ENCODE results near the gene EXOC7.

The EXOC7 gene

DNA sequence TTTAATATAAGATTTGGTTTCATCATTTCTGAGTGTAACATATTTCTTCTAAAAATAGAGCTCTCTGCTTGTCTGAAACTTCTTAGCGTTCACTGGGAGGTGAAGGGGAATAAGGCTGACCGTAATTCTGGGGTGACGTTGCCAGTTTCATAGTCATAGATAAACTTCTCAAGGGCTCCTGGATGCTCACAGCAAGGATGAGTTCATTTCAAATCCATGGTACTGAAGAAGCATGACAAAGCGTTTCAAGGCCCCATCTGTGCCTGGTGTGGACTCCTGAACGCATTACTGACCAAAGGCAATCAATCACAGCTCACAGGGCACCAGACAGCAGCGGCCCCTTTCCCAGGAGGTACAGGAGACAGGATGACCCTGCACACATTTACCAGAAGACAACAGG, 64.5 kb downstream of the EXOC7 start:
- TF ChIP-seq, protein P1, sequence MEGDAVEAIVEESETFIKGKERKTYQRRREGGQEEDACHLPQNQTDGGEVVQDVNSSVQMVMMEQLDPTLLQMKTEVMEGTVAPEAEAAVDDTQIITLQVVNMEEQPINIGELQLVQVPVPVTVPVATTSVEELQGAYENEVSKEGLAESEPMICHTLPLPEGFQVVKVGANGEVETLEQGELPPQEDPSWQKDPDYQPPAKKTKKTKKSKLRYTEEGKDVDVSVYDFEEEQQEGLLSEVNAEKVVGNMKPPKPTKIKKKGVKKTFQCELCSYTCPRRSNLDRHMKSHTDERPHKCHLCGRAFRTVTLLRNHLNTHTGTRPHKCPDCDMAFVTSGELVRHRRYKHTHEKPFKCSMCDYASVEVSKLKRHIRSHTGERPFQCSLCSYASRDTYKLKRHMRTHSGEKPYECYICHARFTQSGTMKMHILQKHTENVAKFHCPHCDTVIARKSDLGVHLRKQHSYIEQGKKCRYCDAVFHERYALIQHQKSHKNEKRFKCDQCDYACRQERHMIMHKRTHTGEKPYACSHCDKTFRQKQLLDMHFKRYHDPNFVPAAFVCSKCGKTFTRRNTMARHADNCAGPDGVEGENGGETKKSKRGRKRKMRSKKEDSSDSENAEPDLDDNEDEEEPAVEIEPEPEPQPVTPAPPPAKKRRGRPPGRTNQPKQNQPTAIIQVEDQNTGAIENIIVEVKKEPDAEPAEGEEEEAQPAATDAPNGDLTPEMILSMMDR (conservative IDR thresholded peaks at IDR 0.05; ENCODE audit: low read depth, low read length) = no peak
- no peak for DNase-seq (ENCODE audit: low read depth)
- H3K4me3 ChIP-seq (ENCODE audit: low read length) = no peak overlapping the region

DNA sequence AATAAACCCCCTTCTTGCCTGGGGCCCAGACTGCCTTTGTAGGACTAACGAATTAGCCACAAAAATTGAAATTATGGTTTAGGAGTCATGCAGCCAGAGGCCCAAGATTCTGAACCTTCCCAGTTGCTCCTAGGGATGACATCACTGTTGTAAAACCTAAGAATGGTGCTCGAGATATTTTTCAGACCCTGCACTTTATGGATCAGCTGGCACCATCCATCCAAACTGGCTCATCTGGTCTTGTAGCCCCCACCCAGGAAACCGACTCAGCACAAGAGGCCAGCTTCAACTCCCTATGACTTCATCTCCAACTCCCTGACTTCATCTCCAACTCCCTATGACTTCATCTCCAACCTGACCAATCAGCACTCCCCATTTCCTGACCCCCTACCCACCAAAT, 65.5 kb downstream of the EXOC7 start:
- no peak overlapping the region for H3K4me3 ChIP-seq (ENCODE audit: low read length)
- no peak for DNase-seq (ENCODE audit: low read depth)
- TF ChIP-seq, protein P1 (conservative IDR thresholded peaks at IDR 0.05; ENCODE audit: low read depth, low read length) = no peak

DNA sequence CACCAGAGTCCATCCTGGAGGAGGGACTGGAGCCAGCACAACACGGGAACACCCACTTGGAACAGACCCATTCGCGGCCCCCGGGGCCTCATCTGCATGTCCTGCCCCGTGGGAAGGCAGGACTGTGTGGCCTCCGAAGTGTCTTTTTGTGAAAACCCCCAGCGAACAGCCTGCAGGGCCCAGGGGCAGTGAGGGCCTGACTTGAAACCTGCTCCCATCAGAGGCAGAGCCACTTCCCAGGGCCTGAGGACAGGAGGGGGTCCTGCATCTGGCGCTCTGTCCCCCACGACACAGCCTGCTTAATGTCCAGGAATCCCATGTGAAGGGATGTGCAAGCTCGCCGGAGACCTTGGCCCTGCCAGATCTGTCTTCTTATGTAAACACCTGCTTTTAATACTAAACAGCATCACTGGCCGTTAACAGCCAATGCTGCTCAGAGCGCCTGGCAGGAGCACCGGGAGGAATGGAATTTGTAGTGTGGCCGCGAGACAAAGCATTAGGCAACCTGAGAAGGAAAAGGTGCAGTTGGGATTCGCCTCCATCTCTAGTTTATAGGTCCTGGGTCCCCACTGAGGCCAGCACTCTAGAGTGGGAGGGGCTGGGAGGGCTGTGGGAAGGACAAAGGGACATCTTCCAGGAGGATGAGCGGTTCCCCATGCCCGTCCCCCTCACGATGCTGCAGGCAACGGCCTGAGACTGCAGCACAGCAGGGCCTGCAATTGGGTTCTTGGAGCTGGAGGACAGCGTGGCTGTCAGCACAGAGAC, 66.9 kb downstream of the EXOC7 start:
- TF ChIP-seq, protein P1 (conservative IDR thresholded peaks at IDR 0.05; ENCODE audit: low read depth, low read length) = no peak
- no peak for DNase-seq (ENCODE audit: low read depth)
- H3K4me3 ChIP-seq (ENCODE audit: low read length) = no peak overlapping the region

DNA sequence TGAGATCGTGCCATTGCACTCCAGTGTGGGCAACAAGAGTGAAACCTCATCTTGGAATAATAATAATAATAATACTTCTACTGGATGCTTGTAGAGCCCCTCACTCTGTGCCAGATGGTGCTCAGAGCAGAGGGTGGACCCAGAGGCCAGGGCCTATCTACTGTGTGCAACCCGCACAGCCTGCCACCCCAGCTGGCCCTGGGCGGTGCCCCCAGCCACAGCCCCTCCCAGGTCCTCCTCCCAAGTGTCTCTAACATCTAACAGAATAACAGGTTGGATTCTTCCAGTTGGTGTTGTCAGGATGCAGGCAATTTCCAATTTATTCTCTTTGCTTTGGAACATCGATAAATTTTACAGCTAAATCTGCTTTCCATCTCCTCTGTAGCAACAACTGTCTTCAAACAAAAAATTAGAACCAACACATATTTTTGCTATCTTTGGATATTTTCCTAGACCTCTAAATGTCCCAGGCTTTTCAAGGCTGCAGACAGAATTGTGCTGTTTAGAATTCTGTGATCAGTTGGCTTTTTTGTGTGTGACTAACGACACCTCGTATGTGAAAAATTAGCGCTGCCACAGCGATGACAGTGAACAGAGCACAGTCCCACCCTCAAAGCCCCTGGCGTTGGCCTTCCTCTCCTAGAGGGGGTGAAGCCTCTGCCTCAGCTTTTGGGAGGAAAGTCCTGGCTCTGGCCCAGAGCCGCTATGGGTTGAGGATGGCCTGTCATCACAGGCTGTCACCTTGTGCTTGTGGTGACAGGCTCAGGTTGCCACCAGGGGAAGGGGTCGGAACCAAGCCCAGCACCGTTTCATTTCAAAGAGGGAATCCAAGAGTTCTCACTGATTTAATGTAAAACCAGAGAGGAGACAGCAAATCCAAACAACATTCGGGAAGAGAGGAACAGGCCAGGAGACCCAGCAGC, 68.9 kb downstream of the EXOC7 start:
- no peak overlapping the region for H3K4me3 ChIP-seq (ENCODE audit: low read length)
- DNase-seq (ENCODE audit: low read depth) = no peak
- TF ChIP-seq, protein P1 (conservative IDR thresholded peaks at IDR 0.05; ENCODE audit: low read depth, low read length) = no peak

DNA sequence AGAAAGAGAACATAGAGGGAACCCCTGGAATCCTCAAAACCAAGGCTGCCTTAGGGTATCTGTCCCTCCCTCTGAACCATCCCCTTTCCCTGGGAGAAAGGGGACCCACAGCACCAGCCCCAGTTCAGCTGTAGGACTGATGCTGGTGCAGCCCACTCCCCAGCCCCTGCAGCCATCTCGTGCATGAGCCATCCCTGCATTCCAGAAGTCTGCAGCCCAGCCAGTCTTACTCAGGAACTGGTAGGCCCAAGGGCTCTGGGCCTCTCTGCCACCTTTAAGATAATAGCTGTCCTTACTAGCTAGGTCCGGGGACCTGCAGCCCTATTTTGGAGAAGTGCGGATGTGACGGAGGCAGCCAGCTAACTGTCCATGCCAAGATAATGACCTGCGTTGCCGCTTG, 70.4 kb downstream of the EXOC7 start:
- no peak overlapping the region for H3K4me3 ChIP-seq (ENCODE audit: low read length)
- TF ChIP-seq, protein P1 (conservative IDR thresholded peaks at IDR 0.05; ENCODE audit: low read depth, low read length) = no peak
- DNase-seq (ENCODE audit: low read depth) = no peak

DNA sequence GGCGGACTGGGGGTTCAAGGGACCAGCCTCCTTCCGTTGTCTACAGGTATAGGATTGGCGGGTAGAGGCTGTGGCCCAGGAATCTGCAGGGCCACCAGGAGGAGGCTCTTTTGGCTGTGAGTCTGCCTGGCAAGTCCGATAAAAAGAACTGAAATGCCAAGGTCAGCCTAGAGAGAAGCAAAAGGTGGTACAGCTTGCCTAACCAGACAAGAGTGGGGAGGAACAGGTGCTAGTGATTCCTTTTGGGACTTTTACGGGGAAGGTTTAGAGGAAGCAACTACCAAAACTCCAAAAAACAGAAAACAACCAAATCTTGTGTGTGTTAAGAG, 70.8 kb downstream of the EXOC7 start:
- DNase-seq (ENCODE audit: low read depth) = no peak
- H3K4me3 ChIP-seq (ENCODE audit: low read length) = no peak overlapping the region
- TF ChIP-seq, protein P1 (conservative IDR thresholded peaks at IDR 0.05; ENCODE audit: low read depth, low read length) = no peak
